ENCODE results near the gene PATJ. TPM values are rescaled to one million over a fixed set of nuclear protein-coding genes. Genes with fewer than 3 reads are reported as not detected.
"Not testable (repeated sequence)": the region's sequence is repeated elsewhere in the genome, so short reads cannot be mapped to it uniquely, and the experiment has no call there.

Gene PATJ
- total RNA-seq, 1 donor from 2014 or later = 5.7 TPM

DNA sequence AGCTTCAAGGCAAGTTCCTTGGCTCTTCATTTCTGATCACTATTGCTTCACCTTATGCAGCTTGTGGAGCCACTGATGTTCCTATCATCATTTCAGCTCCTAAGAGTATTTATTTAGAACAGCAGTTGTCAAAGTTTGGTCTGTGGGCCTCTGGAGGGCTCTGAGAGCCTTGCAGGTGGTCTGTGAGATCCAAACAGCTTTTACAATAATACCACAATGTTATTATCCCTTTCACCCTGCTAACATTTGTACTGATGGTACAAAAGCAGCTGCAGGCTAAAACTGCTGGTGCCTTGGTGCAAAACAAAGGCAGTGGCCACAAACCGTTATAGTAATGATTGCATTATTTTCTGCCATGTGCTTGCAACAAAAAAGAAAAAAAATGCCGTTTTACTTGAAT is 33.8 kb downstream of the PATJ start:
- no peaks in the 10 kb centered on the region for H3K9me3 ChIP-seq (ENCODE audit: control insufficient read depth in 3 of 3, low read length in 3 of 3)
- H3K36me3 ChIP-seq (ENCODE audit: control insufficient read depth in 3 of 3, insufficient read depth in 3 of 3, low read length in 3 of 3) = peaks cover 0 to 4% (median 0%) of the 10 kb centered on the region in 3 donors
- no peak overlapping the region for H3K9ac ChIP-seq (ENCODE audit: low read depth in 1 of 3, low read length in 3 of 3)
- no peaks in the 10 kb centered on the region for H3K27me3 ChIP-seq (ENCODE audit: control insufficient read depth in 3 of 3, insufficient read depth in 3 of 3, low read length in 3 of 3)
- no peak overlapping the region for H3K4me3 ChIP-seq (ENCODE audit: low read length in 3 of 3)
- no peaks in the 10 kb centered on the region for H3K4me1 ChIP-seq (ENCODE audit: control insufficient read depth in 3 of 3, insufficient read depth in 3 of 3, low read length in 3 of 3)
- no peak overlapping the region for H3K27ac ChIP-seq (ENCODE audit: low read depth, low read length)

DNA sequence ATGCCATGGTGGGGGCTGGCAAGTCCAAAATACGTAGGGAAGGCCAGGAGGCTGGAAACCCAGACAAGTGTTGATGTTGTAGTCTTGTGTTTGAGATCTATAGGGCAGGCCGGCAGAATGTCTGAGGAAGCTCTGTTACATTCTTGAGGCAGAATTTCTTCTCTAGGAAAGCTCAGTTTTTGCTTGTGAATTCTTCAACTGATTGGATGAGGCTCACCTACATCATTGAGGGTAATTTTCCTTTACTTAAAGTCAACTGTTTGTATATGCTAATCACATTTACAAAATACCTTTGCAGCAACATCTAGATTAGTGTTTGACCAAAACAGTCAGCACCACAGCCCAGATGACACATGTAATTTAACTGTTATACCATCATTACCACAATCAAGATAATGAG is 37.0 kb downstream of the PATJ start:
- H3K4me3 ChIP-seq (ENCODE audit: low read length in 3 of 3) = no peak overlapping the region
- H3K27me3 ChIP-seq (ENCODE audit: control insufficient read depth in 3 of 3, insufficient read depth in 3 of 3, low read length in 3 of 3) = no peaks in the 10 kb centered on the region
- H3K9me3 ChIP-seq (ENCODE audit: control insufficient read depth in 3 of 3, low read length in 3 of 3) = no peaks in the 10 kb centered on the region
- no peaks in the 10 kb centered on the region for H3K4me1 ChIP-seq (ENCODE audit: control insufficient read depth in 3 of 3, insufficient read depth in 3 of 3, low read length in 3 of 3)
- no peak overlapping the region for H3K27ac ChIP-seq (ENCODE audit: low read depth, low read length)
- H3K9ac ChIP-seq (ENCODE audit: low read depth in 1 of 3, low read length in 3 of 3) = no peak overlapping the region
- peaks cover 0 to 3% (median 0%) of the 10 kb centered on the region in 3 donors for H3K36me3 ChIP-seq (ENCODE audit: control insufficient read depth in 3 of 3, insufficient read depth in 3 of 3, low read length in 3 of 3)

DNA sequence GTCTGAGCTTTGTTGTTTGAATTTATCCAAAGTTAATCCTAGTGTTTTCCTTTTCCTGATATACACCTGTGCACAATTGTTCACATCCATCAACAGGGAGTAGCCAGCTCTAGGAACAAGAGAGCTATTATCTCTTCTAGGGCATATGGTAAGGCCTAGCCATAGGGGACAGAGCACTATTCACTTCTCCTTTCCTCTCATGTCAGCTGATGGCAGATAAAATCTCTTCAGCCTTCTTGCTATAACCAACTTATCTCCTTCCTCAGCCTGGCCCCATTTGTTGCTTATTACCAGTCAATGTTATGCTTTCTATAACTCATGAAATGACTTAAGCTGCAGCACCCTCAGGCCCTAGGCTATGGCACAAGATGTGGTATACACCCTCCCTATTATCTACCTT is 38.9 kb downstream of the PATJ start:
- H3K4me1 ChIP-seq (ENCODE audit: control insufficient read depth in 3 of 3, insufficient read depth in 3 of 3, low read length in 3 of 3) = no peaks in the 10 kb centered on the region

DNA sequence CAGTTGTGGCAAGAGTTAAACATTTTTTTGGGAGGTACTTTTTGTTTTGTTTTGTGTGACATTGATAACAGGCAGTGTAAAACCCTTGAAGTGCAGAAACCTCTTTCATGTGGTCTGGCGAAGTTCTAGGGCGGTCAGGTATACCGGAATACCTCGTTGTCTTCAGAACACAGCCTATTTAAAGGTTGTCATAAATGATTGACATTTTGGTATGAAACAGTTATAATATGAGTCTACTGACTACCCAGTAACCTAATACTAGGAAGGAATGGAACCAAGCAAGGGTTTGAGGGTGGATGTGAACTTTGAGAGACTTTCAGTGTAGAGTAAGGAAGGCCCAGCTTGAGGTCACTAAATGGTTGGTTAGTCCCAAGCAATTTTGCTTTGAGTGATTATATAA is 40.5 kb downstream of the PATJ start:
- no peak overlapping the region for H3K27ac ChIP-seq (ENCODE audit: low read depth, low read length)

More for the DNA sequence above, 38.9 kb downstream of the PATJ start:
- Histone ChIP-seq H3K27ac (ENCODE audit: low read depth, low read length) (no peak overlapping the region), H3K9ac (ENCODE audit: low read depth in 1 of 3, low read length in 3 of 3) (no peak overlapping the region), H3K9me3 (ENCODE audit: control insufficient read depth in 3 of 3, low read length in 3 of 3) (no peaks in the 10 kb centered on the region), H3K27me3 (ENCODE audit: control insufficient read depth in 3 of 3, insufficient read depth in 3 of 3, low read length in 3 of 3) (no peaks in the 10 kb centered on the region), H3K36me3 (ENCODE audit: control insufficient read depth in 3 of 3, insufficient read depth in 3 of 3, low read length in 3 of 3) (peaks cover 0 to under 1% (median 0%) of the 10 kb centered on the region in 3 donors), H3K4me3 (ENCODE audit: low read length in 3 of 3) (no peak overlapping the region)

DNA sequence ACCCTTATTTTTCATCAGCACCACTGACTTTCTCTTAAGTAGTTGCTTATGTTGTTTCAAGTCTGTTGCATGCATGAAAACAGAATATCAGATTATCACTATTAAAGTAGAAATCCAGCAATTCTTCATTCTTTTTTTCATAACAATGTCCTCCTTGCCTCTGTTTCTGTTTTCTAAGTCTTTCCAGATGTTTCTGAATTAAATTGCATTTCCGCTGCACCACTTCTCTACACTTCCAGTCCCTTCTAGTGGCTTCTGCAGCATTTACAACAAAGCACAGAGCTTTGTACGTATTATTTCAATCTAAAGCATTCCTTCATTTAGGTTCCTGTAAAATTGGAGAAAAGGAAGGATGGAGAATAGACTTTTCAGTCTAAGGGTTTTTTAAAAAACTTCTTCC is 42.4 kb downstream of the PATJ start:
- Histone ChIP-seq H3K9ac (ENCODE audit: low read depth in 1 of 3, low read length in 3 of 3) (no peak overlapping the region), H3K36me3 (ENCODE audit: control insufficient read depth in 3 of 3, insufficient read depth in 3 of 3, low read length in 3 of 3) (peaks cover 0 to 3% (median 0%) of the 10 kb centered on the region in 3 donors), H3K9me3 (ENCODE audit: control insufficient read depth in 3 of 3, low read length in 3 of 3) (no peaks in the 10 kb centered on the region), H3K4me3 (ENCODE audit: low read length in 3 of 3) (no peak overlapping the region), H3K27ac (ENCODE audit: low read depth, low read length) (no peak overlapping the region), H3K27me3 (ENCODE audit: control insufficient read depth in 3 of 3, insufficient read depth in 3 of 3, low read length in 3 of 3) (no peaks in the 10 kb centered on the region), H3K4me1 (ENCODE audit: control insufficient read depth in 3 of 3, insufficient read depth in 3 of 3, low read length in 3 of 3) (no peaks in the 10 kb centered on the region)

More for the DNA sequence above, 40.5 kb downstream of the PATJ start:
- Histone ChIP-seq H3K4me1 (ENCODE audit: control insufficient read depth in 3 of 3, insufficient read depth in 3 of 3, low read length in 3 of 3) (no peaks in the 10 kb centered on the region), H3K9me3 (ENCODE audit: control insufficient read depth in 3 of 3, low read length in 3 of 3) (no peaks in the 10 kb centered on the region), H3K36me3 (ENCODE audit: control insufficient read depth in 3 of 3, insufficient read depth in 3 of 3, low read length in 3 of 3) (no peaks in the 10 kb centered on the region), H3K4me3 (ENCODE audit: low read length in 3 of 3) (no peak overlapping the region), H3K27me3 (ENCODE audit: control insufficient read depth in 3 of 3, insufficient read depth in 3 of 3, low read length in 3 of 3) (no peaks in the 10 kb centered on the region), H3K9ac (ENCODE audit: low read depth in 1 of 3, low read length in 3 of 3) (no peak overlapping the region)

DNA sequence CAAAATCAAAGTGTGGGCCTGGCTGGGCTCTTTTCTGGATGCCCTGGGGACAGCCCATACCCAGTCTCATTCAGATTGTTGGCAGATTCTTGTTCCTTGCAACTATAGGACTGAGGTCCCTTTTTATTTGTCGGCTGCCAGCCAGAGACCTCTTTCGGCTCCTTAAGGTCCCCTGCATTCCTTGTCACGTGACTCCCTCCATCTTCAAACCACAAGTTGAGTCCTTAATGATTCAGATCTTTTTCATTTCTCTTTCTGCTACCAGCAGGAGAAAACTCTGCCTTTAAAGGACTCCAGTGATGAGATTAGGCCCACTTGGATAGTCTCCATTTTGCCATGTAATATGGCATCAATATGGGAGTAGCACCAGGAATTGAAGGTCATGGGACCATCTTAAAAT is 48.6 kb downstream of the PATJ start:
- H3K27me3 ChIP-seq (ENCODE audit: control insufficient read depth in 3 of 3, insufficient read depth in 3 of 3, low read length in 3 of 3) = no peaks in the 10 kb centered on the region
- H3K9me3 ChIP-seq (ENCODE audit: control insufficient read depth in 3 of 3, low read length in 3 of 3) = no peaks in the 10 kb centered on the region
- no peaks in the 10 kb centered on the region for H3K4me1 ChIP-seq (ENCODE audit: control insufficient read depth in 3 of 3, insufficient read depth in 3 of 3, low read length in 3 of 3)
- peaks cover 0 to 3% (median 0%) of the 10 kb centered on the region in 3 donors for H3K36me3 ChIP-seq (ENCODE audit: control insufficient read depth in 3 of 3, insufficient read depth in 3 of 3, low read length in 3 of 3)
- H3K27ac ChIP-seq (ENCODE audit: low read depth, low read length) = no peak overlapping the region
- H3K4me3 ChIP-seq (ENCODE audit: low read length in 3 of 3) = no peak overlapping the region
- no peak overlapping the region for H3K9ac ChIP-seq (ENCODE audit: low read depth in 1 of 3, low read length in 3 of 3)

DNA sequence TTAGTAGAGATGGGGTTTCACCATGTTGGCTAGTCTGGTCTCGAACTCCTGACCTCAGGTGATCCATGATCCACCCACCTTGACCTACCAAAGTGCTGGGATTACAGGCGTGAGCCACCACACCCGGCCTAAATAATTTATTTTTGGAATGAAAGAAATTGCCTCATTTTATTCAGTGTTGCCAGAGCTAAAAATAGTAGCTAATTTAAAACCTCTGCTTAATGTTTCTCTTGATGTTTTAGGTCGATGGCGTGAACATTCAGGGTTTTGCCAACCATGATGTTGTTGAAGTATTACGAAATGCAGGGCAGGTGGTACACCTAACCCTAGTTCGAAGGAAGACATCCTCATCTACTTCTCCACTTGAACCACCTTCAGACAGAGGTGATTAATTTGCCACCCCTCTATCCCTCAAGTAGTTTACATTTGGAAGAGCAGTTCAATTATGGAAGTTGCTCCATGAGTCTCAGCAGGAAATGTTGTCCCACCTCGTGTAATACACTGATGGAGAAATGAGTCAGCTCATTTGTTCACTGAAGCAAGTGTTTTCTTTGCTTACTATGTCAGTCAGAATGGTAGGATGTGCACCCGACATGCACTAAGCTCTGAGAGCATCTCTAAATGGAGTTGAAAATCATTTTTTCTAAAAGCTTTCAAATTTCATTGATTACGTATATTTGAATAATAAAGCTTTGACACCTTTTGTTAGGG is 54.9 kb downstream of the PATJ start:
- Histone ChIP-seq H3K9ac (ENCODE audit: low read depth in 1 of 3, low read length in 3 of 3) (no peak overlapping the region), H3K27ac (ENCODE audit: low read depth, low read length) (no peak overlapping the region), H3K9me3 (ENCODE audit: control insufficient read depth in 3 of 3, low read length in 3 of 3) (no peaks in the 10 kb centered on the region), H3K27me3 (ENCODE audit: control insufficient read depth in 3 of 3, insufficient read depth in 3 of 3, low read length in 3 of 3) (no peaks in the 10 kb centered on the region), H3K4me1 (ENCODE audit: control insufficient read depth in 3 of 3, insufficient read depth in 3 of 3, low read length in 3 of 3) (no peaks in the 10 kb centered on the region), H3K36me3 (ENCODE audit: control insufficient read depth in 3 of 3, insufficient read depth in 3 of 3, low read length in 3 of 3) (peaks cover 0 to 11% (median 8%) of the 10 kb centered on the region in 3 donors), H3K4me3 (ENCODE audit: low read length in 3 of 3) (no peak overlapping the region)

DNA sequence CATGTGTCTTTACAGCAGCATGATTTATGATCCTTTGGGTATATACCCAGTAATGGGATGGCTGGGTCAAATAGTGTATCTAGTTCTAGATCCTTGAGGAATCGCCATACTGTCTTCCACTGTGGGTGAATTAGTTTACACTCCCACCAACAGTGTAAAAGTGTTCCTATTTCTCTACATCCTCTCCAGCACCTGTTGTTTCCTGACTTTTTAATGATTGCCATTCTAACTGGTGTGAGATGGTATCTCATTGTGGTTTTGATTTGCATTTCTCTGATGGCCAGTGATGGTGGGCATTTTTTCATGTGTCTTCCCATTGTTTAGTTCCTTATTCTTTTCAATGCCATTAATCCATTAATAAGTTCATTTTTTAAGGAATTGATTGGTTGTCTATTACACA is 58.8 kb downstream of the PATJ start:
- H3K36me3 ChIP-seq (ENCODE audit: control insufficient read depth in 3 of 3, insufficient read depth in 3 of 3, low read length in 3 of 3) = peaks cover 0 to 11% (median 10%) of the 10 kb centered on the region in 3 donors
- H3K27me3 ChIP-seq (ENCODE audit: control insufficient read depth in 3 of 3, insufficient read depth in 3 of 3, low read length in 3 of 3); H3K4me3 ChIP-seq (ENCODE audit: low read length in 3 of 3); H3K27ac ChIP-seq (ENCODE audit: low read depth, low read length); H3K9me3 ChIP-seq (ENCODE audit: control insufficient read depth in 3 of 3, low read length in 3 of 3); H3K9ac ChIP-seq (ENCODE audit: low read depth in 1 of 3, low read length in 3 of 3); H3K4me1 ChIP-seq (ENCODE audit: control insufficient read depth in 3 of 3, insufficient read depth in 3 of 3, low read length in 3 of 3): not testable (repeated sequence)

DNA sequence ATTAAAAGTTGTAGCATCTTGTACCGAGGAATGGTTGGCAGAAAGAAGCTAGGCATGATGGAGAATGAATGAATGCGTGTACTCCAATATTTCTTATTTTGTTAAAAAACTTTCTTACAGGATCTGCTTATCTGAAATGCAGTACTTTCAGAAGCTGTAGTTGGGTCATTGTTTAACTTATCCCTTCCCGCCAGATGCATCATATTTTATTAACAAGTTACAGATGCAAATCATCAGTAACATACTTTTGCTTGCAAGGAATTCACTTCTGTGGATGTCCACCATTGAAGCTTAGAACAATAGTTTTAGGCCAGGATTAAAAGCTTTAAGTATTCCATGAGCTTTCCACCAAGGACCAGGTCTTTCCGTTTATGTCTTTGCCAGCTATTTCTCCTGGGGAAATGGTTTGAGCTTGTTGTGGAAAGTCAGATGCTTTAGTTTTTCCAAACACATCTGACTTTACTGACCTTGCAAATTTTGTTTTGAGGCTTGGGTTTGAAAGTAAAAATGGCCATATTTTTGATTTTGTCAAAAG is 65.4 kb downstream of the PATJ start:
- peaks cover 0 to under 1% (median 0%) of the 10 kb centered on the region in 3 donors for H3K36me3 ChIP-seq (ENCODE audit: control insufficient read depth in 3 of 3, insufficient read depth in 3 of 3, low read length in 3 of 3)
- H3K27me3 ChIP-seq (ENCODE audit: control insufficient read depth in 3 of 3, insufficient read depth in 3 of 3, low read length in 3 of 3) = no peaks in the 10 kb centered on the region
- H3K27ac ChIP-seq (ENCODE audit: low read depth, low read length) = no peak overlapping the region
- no peak overlapping the region for H3K4me3 ChIP-seq (ENCODE audit: low read length in 3 of 3)
- H3K9me3 ChIP-seq (ENCODE audit: control insufficient read depth in 3 of 3, low read length in 3 of 3) = no peaks in the 10 kb centered on the region
- no peaks in the 10 kb centered on the region for H3K4me1 ChIP-seq (ENCODE audit: control insufficient read depth in 3 of 3, insufficient read depth in 3 of 3, low read length in 3 of 3)
- no peak overlapping the region for H3K9ac ChIP-seq (ENCODE audit: low read depth in 1 of 3, low read length in 3 of 3)

DNA sequence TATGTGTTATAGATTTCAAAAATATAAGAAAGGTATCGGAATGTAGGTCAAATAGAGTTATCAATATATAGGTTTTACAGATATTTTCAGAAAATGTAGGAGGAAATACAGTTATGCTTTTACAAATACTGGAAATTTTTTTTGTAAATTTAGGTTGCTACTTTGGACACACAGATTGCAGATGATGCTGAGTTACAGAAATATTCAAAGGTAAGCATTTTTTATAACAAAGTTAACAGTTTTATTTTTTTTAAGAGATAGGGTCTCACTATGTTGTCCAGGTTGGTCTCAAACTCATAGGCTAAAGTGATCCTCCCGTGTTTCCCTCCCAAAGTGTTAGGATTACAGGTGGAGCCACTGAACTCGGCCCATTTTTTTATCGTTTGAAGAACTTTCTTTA is 66.0 kb downstream of the PATJ start:
- H3K27ac ChIP-seq (ENCODE audit: low read depth, low read length) = no peak overlapping the region

More for the DNA sequence above, 66.0 kb downstream of the PATJ start:
- H3K4me1 ChIP-seq (ENCODE audit: control insufficient read depth in 3 of 3, insufficient read depth in 3 of 3, low read length in 3 of 3) = no peaks in the 10 kb centered on the region
- H3K9ac ChIP-seq (ENCODE audit: low read depth in 1 of 3, low read length in 3 of 3) = no peak overlapping the region
- H3K9me3 ChIP-seq (ENCODE audit: control insufficient read depth in 3 of 3, low read length in 3 of 3) = no peaks in the 10 kb centered on the region
- H3K36me3 ChIP-seq (ENCODE audit: control insufficient read depth in 3 of 3, insufficient read depth in 3 of 3, low read length in 3 of 3) = no peaks in the 10 kb centered on the region
- no peaks in the 10 kb centered on the region for H3K27me3 ChIP-seq (ENCODE audit: control insufficient read depth in 3 of 3, insufficient read depth in 3 of 3, low read length in 3 of 3)
- no peak overlapping the region for H3K4me3 ChIP-seq (ENCODE audit: low read length in 3 of 3)

Data from skeletal muscle tissue (tissue), 4 donors.